CD8-positive, alpha-beta memory T cell (primary cell): Measurements from ENCODE around the gene KCNQ4. TPM values are rescaled to one million over a fixed set of nuclear protein-coding genes. Genes with fewer than 3 reads are reported as not detected.
A peak's percentile ranks its signal among the peaks of the same experiment; 100 is the strongest.

Experiments
- CTCF ChIA-PET: fragments of 350-600 bp; sonication (Branson Sonifier 250); formaldehyde crosslinking; loops from one replicate; lab custom pipeline; 2021; ENCODE audit warnings: antibody characterized with exemption; lab: Charles Lee
- POLR2A ChIA-PET: fragments of 350-600 bp; sonication (Branson Sonifier 250); formaldehyde crosslinking; loops from one replicate; lab custom pipeline; 2021; ENCODE audit warnings: antibody characterized with exemption; lab: Charles Lee
- DNase-seq, 5 donors: peaks; one replicate each; pipeline versions ENCODE4 v3.0.0 to v3.0.0-alpha.2; 2020 to 2022; ENCODE audit warnings: mixed read lengths in 1 of 5
- H3K27ac ChIP-seq: one replicate; pipeline ENCODE4 v1.7.0; 2013; ENCODE audit warnings: low read depth, mild to moderate bottlenecking, low read length, moderate library complexity
- H3K27me3 ChIP-seq: 2 replicates; pipeline ENCODE4 v1.7.0; 2013; ENCODE audit warnings: low read length, mild to moderate bottlenecking; ENCODE audit not compliant: insufficient read depth, poor library complexity, severe bottlenecking
- H3K36me3 ChIP-seq: 2 replicates; pipeline ENCODE4 v1.7.0; 2013; ENCODE audit warnings: mild to moderate bottlenecking, low read length, moderate library complexity; ENCODE audit not compliant: insufficient read depth
- H3K4me1 ChIP-seq: 2 replicates; pipeline ENCODE4 v1.7.0; 2013; ENCODE audit warnings: mild to moderate bottlenecking, low read length, moderate library complexity; ENCODE audit not compliant: insufficient read depth
- H3K4me3 ChIP-seq: 2 replicates; pipeline ENCODE4 v1.7.0; 2013; ENCODE audit warnings: mild to moderate bottlenecking, low read length
- H3K9me3 ChIP-seq: 2 replicates; pipeline ENCODE4 v1.7.0; 2013; ENCODE audit warnings: mild to moderate bottlenecking, low read length
- H3K27ac Mint-ChIP-seq, 8 donors: one replicate each; pipeline ENCODE4 v1.8.0; 2020 to 2021; ENCODE audit warnings: mixed read lengths in 8 of 8, mild to moderate bottlenecking in 6 of 8, inconsistent platforms in 3 of 8, moderate library complexity in 3 of 8
- H3K27me3 Mint-ChIP-seq, 2 donors: one replicate each; pipeline ENCODE4 v1.8.0; 2020 to 2021; ENCODE audit warnings: mixed read lengths in 2 of 2, mild to moderate bottlenecking in 1 of 2, moderate library complexity in 1 of 2
- H3K36me3 Mint-ChIP-seq, 3 donors: one replicate each; pipeline ENCODE4 v1.8.0; 2020 to 2021; ENCODE audit warnings: mixed read lengths in 3 of 3, inconsistent platforms in 1 of 3, mild to moderate bottlenecking in 1 of 3
- H3K4me1 Mint-ChIP-seq, 3 donors: one replicate each; pipeline ENCODE4 v1.8.0; 2020 to 2021; ENCODE audit warnings: mixed read lengths in 3 of 3, inconsistent platforms in 1 of 3, mild to moderate bottlenecking in 1 of 3
- H3K4me3 Mint-ChIP-seq, 7 donors: one replicate each; pipeline ENCODE4 v1.8.0; 2020 to 2021; ENCODE audit warnings: mixed read lengths in 7 of 7, mild to moderate bottlenecking in 6 of 7, moderate library complexity in 4 of 7, inconsistent platforms in 2 of 7
- H3K9me3 Mint-ChIP-seq, 5 donors: one replicate each; pipeline ENCODE4 v1.8.0; 2020 to 2022; ENCODE audit warnings: mixed read lengths in 5 of 5, mild to moderate bottlenecking in 3 of 5, moderate library complexity in 2 of 5, inconsistent platforms in 1 of 5
- polyA plus RNA-seq: library from polyadenylated mRNA; unstranded; fragments of 300-500 nt; fragmentation: Illumina TruSeq; gene quantifications from one replicate; pipeline ENCODE4 v1.2.3, GENCODE V29; 2021
- total RNA-seq, 2 experiments: library from RNA; stranded (reverse); gene quantifications; one replicate each; pipeline ENCODE4 v1.2.3, GENCODE V29; 2021

The KCNQ4 gene
- total and polyA plus RNA-seq, 3 experiments from 2014 or later, result 0.09 to 0.16 TPM; not detected in 1

DNA sequence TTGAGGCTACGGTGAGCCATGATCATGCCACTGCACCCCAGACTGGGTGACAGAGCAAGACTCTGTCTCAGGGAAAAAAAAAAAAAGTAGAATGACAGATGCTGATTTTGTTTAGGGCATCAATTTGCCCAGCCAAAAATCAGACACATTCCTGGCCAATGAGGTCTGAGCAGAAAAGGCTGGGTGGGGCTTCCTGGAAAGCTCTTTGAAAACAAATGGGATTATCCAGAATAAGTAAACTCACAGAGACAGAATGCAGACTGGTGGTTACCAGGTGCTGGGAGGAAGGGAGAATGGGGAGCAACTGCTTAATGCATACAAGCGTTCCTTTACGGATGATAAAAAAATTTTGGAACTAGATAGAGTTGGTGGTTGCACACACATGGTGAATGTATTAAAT, 88.7 kb downstream of the KCNQ4 start:
- peaks cover 14% of the 10 kb centered on the region for H3K4me1 ChIP-seq
- no peak overlapping the region for H3K27ac Mint-ChIP-seq
- no peaks in the 10 kb centered on the region for H3K9me3 ChIP-seq
- peaks cover 27 to 30% (median 29%) of the 10 kb centered on the region in 3 donors for H3K4me1 Mint-ChIP-seq
- H3K36me3 ChIP-seq, result no peaks in the 10 kb centered on the region
- H3K27me3 ChIP-seq, result no peaks in the 10 kb centered on the region
- peaks cover 0 to 3% (median 2%) of the 10 kb centered on the region in 5 donors for H3K9me3 Mint-ChIP-seq
- no peaks in the 10 kb centered on the region for H3K27me3 Mint-ChIP-seq
- H3K27ac ChIP-seq, result no peak overlapping the region
- no peak for DNase-seq
- no peak overlapping the region for H3K4me3 Mint-ChIP-seq
- CTCF ChIA-PET, result interaction anchor here (0.6 to 1.1 kb wide), 2 partner anchors 76 to 126 kb away, joined by 3 read pairs; no protein-coding TSS in a partner anchor
- H3K36me3 Mint-ChIP-seq, result peaks cover 0 to 4% (median 4%) of the 10 kb centered on the region in 3 donors
- POLR2A ChIA-PET, result no interaction called here
- no peak overlapping the region for H3K4me3 ChIP-seq

DNA sequence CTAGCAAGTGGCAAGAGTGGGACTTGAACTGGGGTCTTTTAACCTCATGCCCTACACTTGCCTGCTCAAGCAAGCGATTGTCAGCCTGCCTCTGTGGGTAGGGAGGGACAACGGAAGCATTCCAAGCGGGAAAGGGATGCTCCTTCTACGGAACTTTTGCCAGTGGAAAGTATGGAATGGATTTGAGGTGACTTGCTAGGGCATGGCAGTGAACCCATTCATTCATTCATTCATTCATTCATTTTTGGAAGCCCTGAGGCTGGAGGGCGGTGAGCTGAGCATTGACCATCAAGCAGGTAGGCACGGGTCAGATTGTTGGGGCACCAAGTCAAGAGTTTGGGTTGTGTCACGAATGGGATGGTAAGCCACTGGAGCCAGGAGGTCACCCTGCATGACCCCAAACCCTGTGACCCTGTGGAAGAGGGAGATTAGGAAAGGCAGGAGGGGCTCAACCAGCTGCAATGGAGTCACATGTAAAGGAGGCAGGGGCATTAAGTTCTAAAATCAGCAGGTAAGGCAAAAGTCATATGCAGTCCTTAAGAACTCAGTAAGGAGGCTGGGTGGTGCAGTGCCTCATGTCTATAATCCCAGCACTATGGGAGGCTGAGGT, 90.4 kb downstream of the KCNQ4 start:
- ChIA-PET POLR2A (no interaction called here), CTCF (interaction anchor here (1.1 kb wide), 1 partner anchor 77 kb away, joined by 3 read pairs; no protein-coding TSS in a partner anchor)
- Histone ChIP-seq H3K36me3 (no peaks in the 10 kb centered on the region), H3K4me1 (peaks cover 14% of the 10 kb centered on the region), H3K4me3 (no peak overlapping the region), H3K9me3 (no peaks in the 10 kb centered on the region), H3K27me3 (no peaks in the 10 kb centered on the region), H3K27ac (no peak overlapping the region)
- no peak for DNase-seq
- Mint-ChIP-seq H3K27me3 (peaks cover 0 to 2% of the 10 kb centered on the region in 2 donors), H3K4me3 (peak overlapping the region in 1 of 7 donors; percentile 32), H3K4me1 (peaks cover 30 to 35% (median 34%) of the 10 kb centered on the region in 3 donors), H3K9me3 (peaks cover 0 to 3% (median 2%) of the 10 kb centered on the region in 5 donors), H3K36me3 (peaks cover 0 to 4% (median 4%) of the 10 kb centered on the region in 3 donors), H3K27ac (peak overlapping the region in 1 of 8 donors; percentile 33)

GRCh38 chr1:40876436-40876761, 92.8 kb downstream of the KCNQ4 start:
- H3K4me3 ChIP-seq, result no peak overlapping the region
- Mint-ChIP-seq H3K4me3 (peak overlapping the region in 1 of 7 donors; percentile 34), H3K4me1 (peaks cover 30 to 35% (median 34%) of the 10 kb centered on the region in 3 donors), H3K9me3 (peaks cover 0 to 3% (median 0%) of the 10 kb centered on the region in 5 donors), H3K36me3 (peaks cover 0 to 4% (median 4%) of the 10 kb centered on the region in 3 donors), H3K27ac (peak overlapping the region in 3 of 8 donors; percentile 61 to 91 (median 84)), H3K27me3 (peaks cover 2 to 4% of the 10 kb centered on the region in 2 donors)
- no peak overlapping the region for H3K27ac ChIP-seq
- H3K4me1 ChIP-seq, result peaks cover 14% of the 10 kb centered on the region
- DNase-seq, result no peak
- ChIA-PET CTCF (interaction anchor here (0.9 to 1.4 kb wide), 2 partner anchors 16 to 23 kb away, joined by 3 to 5 read pairs; no protein-coding TSS in a partner anchor), POLR2A (interaction anchor here (0.5 to 2.4 kb wide), 3 partner anchors 14 to 993 kb away, joined by 4 to 16 read pairs (median 4); partner anchors contain the start of genes CITED4, NFYC and TRIT1)
- no peaks in the 10 kb centered on the region for H3K36me3 ChIP-seq
- no peaks in the 10 kb centered on the region for H3K9me3 ChIP-seq
- no peaks in the 10 kb centered on the region for H3K27me3 ChIP-seq

DNA sequence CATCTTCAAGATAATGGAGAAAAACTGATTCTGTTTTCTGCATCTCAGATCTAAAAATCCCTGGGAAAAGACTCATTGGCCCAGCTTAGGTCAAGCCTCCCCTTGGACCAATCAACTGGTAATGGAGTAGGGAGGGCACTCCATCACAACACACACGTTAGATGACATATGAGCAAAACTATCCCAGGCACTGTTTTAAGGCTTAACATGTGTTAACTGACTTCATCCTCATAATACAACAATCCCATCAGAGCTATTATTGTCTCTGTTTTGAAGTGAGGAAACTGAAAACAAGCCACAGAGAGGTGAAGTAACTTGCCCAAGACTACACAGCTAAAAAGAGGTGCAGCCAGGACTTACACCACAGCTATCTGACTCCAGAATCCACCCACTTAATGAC, 93.3 kb downstream of the KCNQ4 start:
- Histone ChIP-seq H3K27ac (no peak overlapping the region), H3K4me3 (no peak overlapping the region), H3K4me1 (peaks cover 14% of the 10 kb centered on the region), H3K27me3 (no peaks in the 10 kb centered on the region), H3K9me3 (no peaks in the 10 kb centered on the region), H3K36me3 (no peaks in the 10 kb centered on the region)
- no peak for DNase-seq
- ChIA-PET CTCF (interaction anchor here (0.9 to 1.4 kb wide), 2 partner anchors 15 to 23 kb away, joined by 3 to 5 read pairs; no protein-coding TSS in a partner anchor), POLR2A (interaction anchor here (1.0 to 2.4 kb wide), 2 partner anchors 15 to 186 kb away, joined by 4 to 16 read pairs; partner anchors contain the start of genes CITED4 and NFYC)
- Mint-ChIP-seq H3K27me3 (peaks cover 2 to 8% of the 10 kb centered on the region in 2 donors), H3K4me3 (no peak overlapping the region), H3K27ac (peak overlapping the region in 3 of 8 donors; percentile 42 to 76 (median 50)), H3K9me3 (peaks cover 0 to 3% (median 0%) of the 10 kb centered on the region in 5 donors), H3K36me3 (peaks cover 0 to 4% (median 4%) of the 10 kb centered on the region in 3 donors), H3K4me1 (peaks cover 30 to 35% (median 34%) of the 10 kb centered on the region in 3 donors)

GRCh38 chr1:40877698-40878097, 94.1 kb downstream of the KCNQ4 start:
- POLR2A ChIA-PET, result interaction anchor here (0.8 kb wide), 1 partner anchor 15 kb away, joined by 4 read pairs; the partner anchor contains the start of gene CITED4
- Mint-ChIP-seq H3K27me3 (peaks cover 3 to 15% of the 10 kb centered on the region in 2 donors), H3K4me3 (no peak overlapping the region), H3K4me1 (peaks cover 30 to 35% (median 34%) of the 10 kb centered on the region in 3 donors), H3K36me3 (peaks cover 0 to 4% (median 4%) of the 10 kb centered on the region in 3 donors), H3K27ac (peak overlapping the region in 3 of 8 donors; percentile 42 to 80 (median 75)), H3K9me3 (peaks cover 0 to 5% (median 0%) of the 10 kb centered on the region in 5 donors)
- Histone ChIP-seq H3K4me1 (peaks cover 14% of the 10 kb centered on the region), H3K4me3 (no peak overlapping the region), H3K9me3 (no peaks in the 10 kb centered on the region), H3K36me3 (no peaks in the 10 kb centered on the region), H3K27ac (no peak overlapping the region), H3K27me3 (no peaks in the 10 kb centered on the region)
- no peak for DNase-seq
- CTCF ChIA-PET, result no interaction called here

DNA sequence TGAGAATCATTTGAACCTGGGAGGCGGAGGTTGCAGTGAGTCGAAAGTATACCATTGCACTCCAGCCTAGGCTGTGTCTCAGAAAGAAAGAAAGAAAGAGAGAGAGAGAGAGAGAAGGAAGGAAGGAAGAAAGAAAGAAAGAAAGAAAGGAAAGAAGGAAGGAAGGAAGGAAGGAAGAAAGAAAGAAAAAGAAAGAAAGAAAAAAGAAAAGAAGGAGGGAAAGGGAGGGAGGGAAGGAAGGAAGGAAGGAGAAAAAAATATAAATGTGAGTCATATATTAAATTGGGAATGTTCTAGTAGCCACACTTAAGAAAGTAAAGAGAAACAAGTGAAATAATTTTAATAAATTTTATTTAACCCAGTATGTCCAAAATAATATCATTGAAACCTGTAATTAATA, 95.3 kb downstream of the KCNQ4 start:
- DNase-seq, result no peak
- Histone ChIP-seq H3K9me3 (no peaks in the 10 kb centered on the region), H3K27ac (no peak overlapping the region), H3K27me3 (no peaks in the 10 kb centered on the region), H3K36me3 (no peaks in the 10 kb centered on the region), H3K4me1 (peaks cover 14% of the 10 kb centered on the region), H3K4me3 (no peak overlapping the region)
- ChIA-PET CTCF (no interaction called here), POLR2A (no interaction called here)
- no peak overlapping the region for H3K4me3 Mint-ChIP-seq
- peaks cover 10 to 23% of the 10 kb centered on the region in 2 donors for H3K27me3 Mint-ChIP-seq
- H3K36me3 Mint-ChIP-seq, result peaks cover 0 to 4% (median 2%) of the 10 kb centered on the region in 3 donors
- H3K4me1 Mint-ChIP-seq, result peaks cover 27 to 32% (median 31%) of the 10 kb centered on the region in 3 donors
- H3K9me3 Mint-ChIP-seq, result peaks cover 0 to 7% (median 2%) of the 10 kb centered on the region in 5 donors
- H3K27ac Mint-ChIP-seq, result no peak overlapping the region

DNA sequence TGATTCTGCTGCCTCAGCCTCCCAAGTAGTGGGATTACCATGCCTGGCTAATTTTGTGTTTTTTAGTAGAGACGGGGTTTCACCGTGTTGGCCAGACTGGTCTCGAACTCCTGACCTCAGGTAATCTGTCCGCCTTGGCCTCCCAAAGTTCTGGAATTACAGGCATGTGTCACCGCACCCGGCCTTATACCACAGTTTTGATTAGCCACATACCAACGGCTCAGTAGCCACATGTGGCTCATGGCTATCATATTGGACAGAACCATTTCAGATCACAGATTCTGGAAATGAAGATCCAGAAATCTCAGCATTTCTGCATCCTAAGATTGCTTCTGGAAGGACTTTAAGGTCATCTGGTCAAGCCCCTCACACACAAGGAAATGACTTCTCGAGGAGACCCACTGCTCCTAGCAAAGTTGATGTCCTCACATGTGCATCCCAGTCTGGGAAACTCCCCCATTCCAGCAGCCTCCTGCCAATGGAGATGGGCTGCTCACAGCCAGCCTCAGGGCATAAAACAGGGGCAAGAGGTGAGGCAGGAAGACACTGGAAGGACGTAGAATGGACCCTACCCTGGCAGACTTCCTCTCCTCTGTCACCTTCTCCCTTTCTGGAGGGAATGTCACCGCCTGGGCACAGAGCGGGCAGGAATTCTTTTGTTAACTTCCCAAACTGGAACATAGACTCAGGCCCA, 96.0 kb downstream of the KCNQ4 start:
- Mint-ChIP-seq H3K4me3 (no peak overlapping the region), H3K27ac (peak overlapping the region in 1 of 8 donors; percentile 74), H3K9me3 (peaks cover 0 to 7% (median 2%) of the 10 kb centered on the region in 5 donors), H3K36me3 (peaks cover 0 to 4% (median 2%) of the 10 kb centered on the region in 3 donors), H3K27me3 (peaks cover 13 to 26% of the 10 kb centered on the region in 2 donors), H3K4me1 (peaks cover 27 to 34% (median 31%) of the 10 kb centered on the region in 3 donors)
- Histone ChIP-seq H3K9me3 (no peaks in the 10 kb centered on the region), H3K4me1 (peaks cover 14% of the 10 kb centered on the region), H3K4me3 (no peak overlapping the region), H3K27me3 (no peaks in the 10 kb centered on the region), H3K27ac (no peak overlapping the region), H3K36me3 (no peaks in the 10 kb centered on the region)
- ChIA-PET CTCF (no interaction called here), POLR2A (interaction anchor here (0.5 kb wide), 1 partner anchor 396 kb away, joined by 4 read pairs; no protein-coding TSS in a partner anchor)
- DNase-seq, result no peak
